IPS-NIHi7 (cell line): Measurements from ENCODE around the gene ACOT12.
"Not testable (repeated sequence)": the region's sequence is repeated elsewhere in the genome, so short reads cannot be mapped to it uniquely, and the experiment has no call there.

Experiments
- DNase-seq: peaks from one replicate; pipeline ENCODE4 v3.0.0; 2012; ENCODE audit warnings: mixed read lengths; ENCODE audit errors: extremely low spot score

ACOT12 gene

DNA sequence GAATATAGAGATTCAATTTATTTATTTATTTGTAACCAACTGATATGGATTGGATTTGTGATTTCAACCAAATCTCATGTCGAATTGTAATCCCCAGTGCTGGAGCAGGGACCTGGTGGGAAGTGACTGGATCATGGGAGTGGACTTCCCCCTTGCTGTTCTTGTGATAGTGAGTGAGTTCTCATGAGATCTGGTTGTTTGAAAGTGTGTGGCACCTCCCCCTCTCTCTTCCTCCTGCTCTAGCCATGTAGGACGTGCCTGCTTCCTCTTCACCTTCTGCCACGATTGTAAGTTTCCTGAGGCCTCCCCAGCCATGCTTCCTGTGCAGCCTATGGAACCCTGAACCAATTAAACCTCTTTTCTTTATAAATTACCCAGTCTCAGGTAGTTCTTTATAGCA is 55.7 kb downstream of the ACOT12 start:
- DNase-seq = not testable (repeated sequence)

DNA sequence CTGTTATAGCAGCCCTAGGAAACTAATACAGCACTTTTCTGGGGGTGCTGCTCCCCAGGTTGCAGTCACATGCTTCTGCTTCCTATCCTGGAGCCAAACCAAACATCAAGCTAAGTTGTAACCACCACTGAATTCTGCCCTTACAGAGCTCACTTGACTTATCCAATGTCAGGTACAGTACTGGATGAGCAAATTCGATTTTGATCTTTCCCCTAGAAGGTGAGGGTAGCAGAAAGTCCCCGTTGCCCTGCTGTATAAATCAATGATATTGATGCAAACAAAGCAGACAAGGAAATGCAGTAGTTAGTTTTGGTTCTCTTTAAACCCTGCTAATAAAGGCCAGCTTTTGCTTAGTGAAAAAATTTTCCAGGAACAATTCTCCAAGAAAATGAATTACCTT is 56.1 kb downstream of the ACOT12 start:
- no peak for DNase-seq

- DNase-seq = no peak
These were observed 57.4 kb downstream of the ACOT12 start for GRCh38 chr5:81336556-81336955.

DNA sequence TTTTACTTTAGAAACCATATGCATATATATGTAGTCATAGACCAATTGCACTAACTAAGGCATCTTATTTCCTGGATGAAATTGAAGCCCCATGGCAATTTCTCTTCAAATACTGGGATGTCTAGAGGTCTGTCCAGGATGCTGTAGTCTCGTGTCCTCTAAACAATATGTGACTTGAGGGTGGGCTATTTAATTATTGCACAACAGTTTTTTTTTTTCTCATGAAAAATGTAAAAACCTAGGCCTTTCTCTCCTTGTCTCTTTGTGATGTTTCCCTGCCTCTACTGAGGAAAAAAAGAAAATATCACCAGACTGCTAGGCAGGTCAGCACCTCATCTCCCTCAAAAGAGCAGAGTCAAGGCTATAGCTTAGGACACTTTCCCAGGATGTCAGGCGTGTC is 58.0 kb downstream of the ACOT12 start:
- no peak for DNase-seq

DNA sequence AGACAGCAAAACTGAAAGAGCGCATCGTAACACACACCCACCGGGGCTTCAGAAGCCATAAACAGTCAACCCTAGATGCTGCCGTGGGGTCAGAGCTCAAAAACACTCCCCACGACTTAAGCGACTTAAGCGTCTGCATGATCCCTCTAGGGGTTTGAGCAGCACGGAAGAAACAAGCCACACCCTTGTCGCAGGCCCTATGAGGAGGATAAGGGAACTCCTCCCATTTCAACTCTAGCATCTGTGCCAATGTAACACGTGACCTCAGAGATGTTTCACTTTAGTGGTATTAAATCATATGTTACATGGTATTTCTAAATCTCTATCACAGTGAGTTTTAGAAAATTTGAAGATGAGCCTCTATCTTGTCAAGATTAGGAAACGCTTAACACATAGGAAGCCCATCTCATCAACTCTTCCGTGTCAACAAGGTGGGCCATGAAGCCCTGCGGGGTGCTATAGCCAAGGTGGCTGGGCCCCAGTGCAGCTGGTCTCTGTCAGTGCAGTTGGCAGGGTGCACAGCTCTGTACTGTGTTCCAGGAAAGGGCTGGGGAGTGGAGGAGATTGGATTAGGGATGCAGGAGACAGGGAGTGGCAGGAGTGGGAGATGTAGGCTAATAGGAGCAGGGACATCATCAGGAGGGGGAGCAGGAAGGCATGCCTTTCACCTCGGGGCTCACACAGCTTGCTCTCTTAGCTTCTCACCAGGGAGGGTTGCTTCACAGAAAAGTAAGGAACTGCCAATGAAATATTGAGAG is 59.5 kb downstream of the ACOT12 start:
- no peak for DNase-seq

DNA sequence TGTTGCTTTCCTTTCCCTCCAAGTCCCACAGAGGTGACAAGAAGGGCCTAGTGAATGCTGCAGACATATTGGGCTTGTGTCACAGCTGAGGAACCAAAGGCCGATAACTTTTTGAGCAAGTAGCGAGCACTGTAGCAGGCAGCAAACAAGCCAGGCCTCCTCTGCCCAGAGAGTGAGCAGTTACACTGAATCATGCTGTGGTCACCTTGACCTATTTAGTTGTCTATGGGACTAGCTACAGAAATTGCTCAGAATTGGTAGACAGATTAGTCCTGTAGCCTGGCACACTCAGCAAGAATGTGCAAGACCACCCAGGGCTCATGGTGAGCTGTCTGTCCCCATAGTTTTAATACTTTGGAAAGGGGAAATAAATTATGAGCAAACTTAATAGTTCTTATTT is 67.4 kb downstream of the ACOT12 start:
- no peak for DNase-seq

GRCh38 chr5:81317536-81317935 is 76.4 kb downstream of the ACOT12 start:
- no peak for DNase-seq

GRCh38 chr5:81316571-81316970 is 77.4 kb downstream of the ACOT12 start:
- no peak for DNase-seq

GRCh38 chr5:81315830-81316229 is 78.1 kb downstream of the ACOT12 start:
- DNase-seq = no peak

DNA sequence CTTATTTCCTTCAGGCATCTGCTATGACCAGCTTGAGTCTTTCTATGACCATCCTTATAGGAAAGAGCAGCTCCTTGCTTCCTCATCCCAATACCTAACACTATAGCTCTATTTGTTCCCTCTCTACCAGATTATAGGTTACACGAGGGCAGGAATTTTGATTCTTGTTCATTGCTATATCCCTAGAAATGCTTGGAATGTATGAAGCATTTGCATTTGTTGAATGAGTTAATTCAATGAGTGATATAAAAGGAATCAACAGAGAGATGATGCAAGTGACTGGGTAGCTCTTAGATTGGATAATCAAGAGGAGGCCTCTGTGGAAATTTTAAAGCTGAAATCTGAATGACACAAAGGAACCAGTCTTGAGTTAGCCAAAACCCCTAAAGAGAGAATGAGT is 78.6 kb downstream of the ACOT12 start:
- DNase-seq = no peak

GRCh38 chr5:81314581-81314980 is 79.4 kb downstream of the ACOT12 start:
- no peak for DNase-seq

DNA sequence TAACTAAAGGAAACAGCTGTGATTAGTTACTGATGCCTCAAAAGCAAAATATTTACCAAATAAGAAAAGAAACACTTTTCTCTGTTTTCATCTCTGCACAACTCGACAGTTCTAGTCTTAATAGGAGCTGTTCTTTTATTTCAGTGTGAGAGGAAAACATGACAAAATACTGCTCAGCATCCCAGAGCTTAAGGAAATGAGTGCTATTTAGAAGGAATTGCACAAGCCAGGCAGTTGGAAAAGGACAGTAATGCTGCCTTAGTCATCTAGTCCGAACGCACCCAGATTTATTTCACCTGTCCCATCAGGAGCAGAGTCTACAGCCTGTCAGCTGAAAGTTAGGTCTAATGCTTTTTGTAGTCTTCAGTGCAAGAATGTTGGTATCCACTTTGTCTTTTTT is 80.2 kb downstream of the ACOT12 start:
- DNase-seq = no peak

GRCh38 chr5:81313278-81313677 is 80.7 kb downstream of the ACOT12 start:
- DNase-seq = no peak

DNA sequence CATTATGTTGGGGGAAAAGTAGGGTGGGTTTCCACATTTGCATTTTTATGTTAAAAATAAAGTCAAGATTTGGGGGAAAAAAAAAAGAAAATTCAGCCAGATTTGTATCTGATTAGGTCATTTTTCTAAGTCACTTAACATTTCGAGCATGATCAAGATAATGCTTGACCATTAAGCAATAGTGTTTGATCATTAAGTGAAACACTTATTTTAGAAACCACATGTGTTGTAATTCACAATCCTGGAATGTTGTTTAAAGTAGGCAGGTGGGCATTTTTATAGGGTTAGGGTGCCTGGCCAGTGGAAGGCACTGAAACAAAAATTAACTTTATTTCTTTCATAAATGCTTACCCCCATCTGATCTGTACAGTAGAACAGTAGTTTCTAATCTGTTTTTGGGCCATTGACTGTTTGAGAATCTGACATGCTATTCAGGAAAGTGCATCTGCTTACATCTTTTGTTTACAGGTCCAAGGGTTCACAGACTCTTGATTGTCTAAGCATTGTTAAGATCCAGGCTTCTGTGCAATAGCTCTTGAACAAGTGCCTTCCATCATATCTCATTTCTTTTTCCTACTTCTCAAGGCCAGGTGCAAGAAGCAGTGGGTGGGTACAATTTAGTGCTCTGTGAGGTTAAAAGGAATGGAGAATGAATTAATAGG is 83.4 kb downstream of the ACOT12 start:
- DNase-seq = no peak

DNA sequence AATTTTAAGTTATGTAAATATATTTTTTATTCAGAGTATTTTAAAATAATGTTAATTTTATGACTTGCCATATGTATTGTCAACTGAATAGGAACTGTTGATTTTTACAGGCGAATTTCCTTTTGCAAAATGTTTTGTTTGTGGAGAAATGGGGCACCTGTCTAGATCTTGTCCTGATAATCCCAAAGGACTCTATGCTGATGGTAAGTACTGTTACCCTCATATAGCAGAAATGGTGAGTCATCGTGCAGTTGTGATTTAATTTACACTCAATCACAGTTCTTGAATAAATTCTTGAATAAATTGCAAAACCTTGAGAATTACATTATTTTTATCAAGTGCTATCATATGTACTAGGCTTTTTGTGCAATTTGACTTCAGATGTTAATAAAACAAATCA is 85.1 kb downstream of the ACOT12 start:
- DNase-seq = no peak

DNA sequence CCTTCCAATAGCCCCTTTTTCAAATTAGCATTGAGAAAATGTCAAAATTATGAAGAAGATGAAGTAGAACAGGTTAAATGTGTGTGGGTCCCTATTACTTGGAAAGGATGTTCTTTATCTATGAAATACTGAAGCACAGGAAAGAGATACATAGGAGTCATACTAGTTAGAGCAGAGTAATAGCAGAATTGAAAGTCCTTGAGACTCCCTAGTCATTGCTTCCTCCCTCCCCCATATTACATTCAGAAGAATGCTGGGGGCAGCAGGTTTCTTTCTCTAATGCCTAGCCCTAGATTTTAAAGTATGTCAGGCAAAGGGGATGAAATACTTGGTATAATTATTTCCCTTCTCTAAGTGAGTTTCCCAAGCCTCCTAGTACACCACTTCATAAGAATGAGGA is 88.1 kb downstream of the ACOT12 start:
- DNase-seq = no peak

GRCh38 chr5:81303563-81303962 is 90.4 kb downstream of the ACOT12 start:
- no peak for DNase-seq

GRCh38 chr5:81302596-81302995 is 91.3 kb downstream of the ACOT12 start:
- DNase-seq = no peak

DNA sequence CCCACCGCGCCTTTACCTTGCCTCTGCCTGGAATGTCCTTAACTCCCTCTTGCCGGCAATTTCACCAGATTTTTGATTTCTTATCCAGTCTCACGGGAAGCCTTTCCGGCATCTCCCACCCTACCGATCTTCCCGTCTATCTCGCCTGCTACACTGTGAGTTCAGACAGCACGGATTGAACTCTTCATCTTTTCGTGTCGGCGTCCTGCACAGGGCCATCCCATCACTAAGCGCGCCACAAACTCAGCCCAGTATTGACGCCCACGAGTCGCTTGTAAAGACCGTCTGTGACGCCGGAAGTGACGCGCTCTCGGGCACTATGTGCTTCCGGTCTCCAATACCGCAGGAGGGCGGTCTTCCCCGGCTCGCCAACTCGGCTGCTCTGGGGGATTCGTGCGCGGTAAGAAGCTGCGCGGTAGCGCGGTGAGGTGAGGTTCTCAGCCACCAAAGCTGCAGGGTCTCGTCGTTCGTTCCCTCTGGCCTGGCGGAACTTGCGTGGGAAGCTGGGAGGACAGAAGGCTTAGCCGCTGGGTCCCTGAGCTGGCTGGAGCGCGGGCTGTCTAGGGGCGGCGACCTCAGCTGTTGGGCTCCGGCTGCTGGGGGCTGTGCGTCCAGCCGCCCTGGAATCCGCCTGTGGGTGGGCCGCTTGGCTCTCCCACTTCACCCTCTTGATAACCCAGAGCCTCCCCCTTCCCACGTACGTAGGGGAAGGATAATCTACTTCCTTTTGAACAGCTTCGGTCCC is 92.5 kb downstream of the ACOT12 start, which contains the start of gene ZCCHC9:
Gene ZCCHC9 (plus strand): TSS at position 317 of the 745 bp plus-strand sequence. CDS start 3,171 bp downstream, outside the sequence.
- DNase-seq = peak; percentile 92

- DNase-seq = no peak
These were observed 93.0 kb downstream of the ACOT12 start for GRCh38 chr5:81300921-81301270.

- DNase-seq = no peak
These were observed 96.4 kb downstream of the ACOT12 start for GRCh38 chr5:81297531-81297930.

DNA sequence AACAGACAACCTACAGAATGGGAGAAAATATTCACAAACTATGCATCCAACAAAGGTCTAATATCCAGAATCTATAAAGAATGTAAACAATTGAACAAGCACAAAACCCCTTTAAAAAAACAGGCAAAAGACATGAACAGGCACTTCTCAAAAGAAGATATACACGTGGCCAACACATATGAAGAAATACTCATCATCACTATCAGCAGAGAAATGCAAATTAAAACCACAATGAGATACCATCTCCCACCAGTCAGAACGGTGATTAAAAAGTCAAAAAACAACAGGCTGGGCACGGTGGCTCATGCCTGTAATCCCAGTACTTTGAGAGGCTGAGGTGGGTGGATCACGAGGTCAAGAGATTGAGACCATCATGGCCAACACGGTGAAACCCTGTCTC is 99.9 kb downstream of the ACOT12 start:
- not testable (repeated sequence) for DNase-seq

GRCh38 chr5:81292130-81292529 is 101.8 kb downstream of the ACOT12 start:
- DNase-seq = no peak
